Amniotic epithelial cell (primary cell): ENCODE data around the gene VAMP1.
"Not testable (repeated sequence)": the region's sequence is repeated elsewhere in the genome, so short reads cannot be mapped to it uniquely, and the experiment has no call there.

Experiments used
- DNase-seq: peaks from one replicate; pipeline ENCODE4 v3.0.0-alpha.2; 2010; ENCODE audit warnings: low read depth

VAMP1 gene

DNA sequence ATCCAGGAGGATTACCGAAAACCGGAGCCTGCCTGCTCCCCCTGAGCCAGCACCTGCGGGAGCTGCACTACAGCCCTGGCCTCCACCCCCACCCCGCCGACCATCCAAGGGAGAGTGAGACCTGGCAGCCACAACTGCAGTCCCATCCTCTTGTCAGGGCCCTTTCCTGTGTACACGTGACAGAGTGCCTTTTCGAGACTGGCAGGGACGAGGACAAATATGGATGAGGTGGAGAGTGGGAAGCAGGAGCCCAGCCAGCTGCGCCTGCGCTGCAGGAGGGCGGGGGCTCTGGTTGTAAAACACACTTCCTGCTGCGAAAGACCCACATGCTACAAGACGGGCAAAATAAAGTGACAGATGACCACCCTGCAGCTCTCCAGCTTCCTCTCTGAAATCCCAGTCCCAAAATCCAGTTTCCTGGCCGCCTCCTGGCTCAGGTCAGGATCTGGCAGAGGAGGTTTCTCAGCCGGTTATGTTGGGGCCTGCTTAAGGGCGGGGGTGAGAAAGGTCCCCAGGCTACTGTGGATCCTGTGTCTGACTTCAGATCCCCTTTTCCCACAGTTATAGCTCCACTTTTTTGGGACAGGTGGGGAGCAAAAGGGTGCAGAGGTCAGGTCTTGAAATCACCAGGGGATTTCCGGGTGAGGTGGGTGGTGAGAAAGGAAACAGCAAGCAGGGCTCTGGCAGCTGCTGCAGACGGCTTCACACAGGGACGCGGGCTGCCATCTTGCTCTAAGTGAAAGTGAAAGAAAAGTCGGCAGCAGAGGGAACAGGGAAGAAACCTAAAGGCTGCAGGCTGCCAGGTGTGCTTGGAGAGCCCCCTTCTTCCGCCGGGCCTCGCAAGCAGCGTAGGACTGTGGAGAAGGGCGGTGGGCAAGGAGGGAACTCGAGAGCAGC lies 18.9 kb downstream of the VAMP1 start, which contains the start of gene TAPBPL:
TAPBPL (plus strand) TSS at position 695 of the 897 bp plus-strand sequence. CDS start 207 bp downstream, outside the sequence.
- peak; percentile 64 for DNase-seq

DNA sequence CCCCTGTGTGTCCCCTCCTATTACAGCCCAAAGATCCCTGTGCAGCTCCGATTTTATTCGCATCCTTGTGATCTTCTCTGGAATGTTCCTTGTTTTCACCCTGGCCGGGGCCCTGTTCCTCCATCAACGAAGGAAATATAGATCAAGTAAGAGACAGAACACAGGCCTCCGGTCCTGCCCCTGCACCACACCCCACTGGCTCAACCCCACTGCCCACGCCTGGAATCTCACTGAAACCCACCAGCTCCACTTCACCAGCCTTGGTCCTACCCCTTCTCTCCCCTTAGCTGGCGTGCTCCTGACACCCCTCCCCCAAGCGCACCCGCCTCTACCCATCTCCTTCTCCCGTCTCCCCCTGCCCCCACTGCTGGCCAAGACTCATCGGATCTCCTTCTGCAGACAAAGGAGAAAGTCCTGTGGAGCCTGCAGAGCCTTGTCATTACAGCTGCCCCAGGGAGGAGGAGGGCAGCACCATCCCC lies 19.6 kb downstream of the VAMP1 start:
- no peak for DNase-seq

DNA sequence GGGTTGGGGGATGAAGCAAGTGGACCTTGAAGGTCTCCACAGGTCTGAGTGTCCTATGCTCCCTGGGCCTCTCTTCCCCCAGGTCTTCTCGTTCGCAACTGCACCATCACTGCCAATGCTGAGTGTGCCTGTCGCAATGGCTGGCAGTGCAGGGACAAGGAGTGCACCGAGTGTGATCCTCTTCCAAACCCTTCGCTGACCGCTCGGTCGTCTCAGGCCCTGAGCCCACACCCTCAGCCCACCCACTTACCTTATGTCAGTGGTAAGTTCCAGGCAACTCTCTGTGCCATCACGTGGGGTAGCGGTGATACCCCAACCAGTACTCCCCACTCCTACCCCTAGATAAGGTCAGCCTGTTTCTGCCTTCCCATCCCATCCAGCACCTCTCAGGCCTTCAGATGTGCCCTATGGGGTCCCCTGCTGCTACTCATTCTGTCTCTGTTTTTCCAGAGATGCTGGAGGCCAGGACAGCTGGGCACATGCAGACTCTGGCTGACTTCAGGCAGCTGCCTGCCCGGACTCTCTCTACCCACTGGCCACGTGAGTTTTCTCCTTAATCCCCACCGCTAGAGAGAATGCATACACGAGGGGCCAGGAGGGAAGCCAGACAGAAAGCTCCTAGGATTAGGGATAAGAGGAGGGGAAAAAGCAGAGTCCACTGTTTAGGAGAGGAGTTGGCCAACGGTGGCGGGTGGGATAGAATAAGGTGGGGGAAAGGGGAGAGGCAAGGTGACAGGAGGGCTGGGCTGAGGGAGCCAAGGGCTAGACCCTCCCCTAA lies 20.2 kb downstream of the VAMP1 start:
- peak; percentile 58 for DNase-seq

DNA sequence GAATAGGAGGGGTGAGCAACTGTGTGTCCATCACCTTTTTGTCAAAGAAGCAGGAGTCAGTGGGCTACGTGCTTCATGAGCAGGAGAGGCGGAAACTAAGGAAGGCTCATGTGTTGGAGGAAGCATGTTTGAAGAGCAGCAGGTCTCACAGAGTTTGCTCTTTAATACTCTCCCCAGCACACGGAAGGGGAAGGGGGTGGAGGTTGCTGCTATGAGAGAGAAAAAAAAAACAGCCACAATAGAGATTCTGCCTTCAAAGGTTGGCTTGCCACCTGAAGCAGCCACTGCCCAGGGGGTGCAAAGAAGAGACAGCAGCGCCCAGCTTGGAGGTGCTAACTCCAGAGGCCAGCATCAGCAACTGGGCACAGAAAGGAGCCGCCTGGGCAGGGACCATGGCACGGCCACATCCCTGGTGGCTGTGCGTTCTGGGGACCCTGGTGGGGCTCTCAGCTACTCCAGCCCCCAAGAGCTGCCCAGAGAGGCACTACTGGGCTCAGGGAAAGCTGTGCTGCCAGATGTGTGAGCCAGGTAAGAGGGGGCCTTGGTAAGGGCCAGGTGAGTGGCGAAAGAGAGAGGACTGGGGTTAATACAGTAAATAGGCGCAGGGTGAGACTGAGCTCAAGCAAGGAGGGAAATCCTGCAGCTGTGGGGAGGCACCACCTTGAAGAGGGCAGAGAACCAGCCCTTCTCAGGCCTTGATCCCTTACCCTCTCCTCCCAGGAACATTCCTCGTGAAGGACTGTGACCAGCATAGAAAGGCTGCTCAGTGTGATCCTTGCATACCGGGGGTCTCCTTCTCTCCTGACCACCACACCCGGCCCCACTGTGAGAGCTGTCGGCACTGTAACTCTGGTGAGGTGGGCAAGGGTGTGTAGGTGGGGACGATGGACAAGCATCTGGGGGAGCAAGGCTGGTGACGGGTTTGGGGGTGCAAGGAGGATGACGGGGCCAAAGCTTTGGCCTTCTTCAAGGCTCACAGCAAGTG lies 25.5 kb downstream of the VAMP1 start, which contains the start of gene CD27:
CD27 (plus strand) TSS at position 252 of the 985 bp plus-strand sequence; CDS start at position 393, 141 bp downstream.
- DNase-seq, result no peak

GRCh38 chr12:6444031-6444430 lies 26.4 kb downstream of the VAMP1 start:
- no peak for DNase-seq

DNA sequence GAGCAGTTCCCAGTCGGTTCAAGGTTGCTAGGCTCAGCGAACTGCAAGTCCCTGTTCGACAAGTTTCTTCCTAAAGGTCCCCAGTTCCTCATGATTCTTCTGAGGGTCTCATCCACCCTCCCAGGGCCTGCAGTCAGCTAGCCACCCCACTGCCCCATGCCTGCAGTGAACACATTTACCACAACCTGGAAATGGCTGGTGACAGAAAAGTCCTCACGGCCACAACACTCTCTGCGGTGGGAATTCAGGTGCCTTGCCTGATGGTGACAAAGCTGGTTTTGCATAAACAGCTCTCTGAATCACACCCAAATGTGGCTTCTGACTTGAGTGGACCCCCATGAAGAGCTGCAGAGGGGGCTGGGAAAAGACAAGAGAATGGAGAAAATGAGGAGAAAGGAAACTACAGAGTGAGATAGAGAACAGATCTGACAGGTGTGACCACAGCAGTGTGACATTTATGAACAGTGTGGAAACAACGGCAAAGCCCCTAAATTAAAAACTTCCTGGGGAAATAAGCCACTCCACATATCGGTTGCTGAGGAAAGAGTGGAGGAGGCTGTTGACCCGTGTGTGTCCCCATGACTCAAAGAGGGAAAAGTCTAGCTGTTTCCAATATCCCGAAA lies 27.0 kb downstream of the VAMP1 start:
- DNase-seq, result no peak

GRCh38 chr12:6442836-6443235 lies 27.6 kb downstream of the VAMP1 start:
- DNase-seq, result no peak

- DNase-seq, result no peak
Measured at GRCh38 chr12:6440391-6440790, 30.1 kb downstream of the VAMP1 start.

- no peak for DNase-seq
Measured at GRCh38 chr12:6438345-6438744, 32.1 kb downstream of the VAMP1 start.

- DNase-seq, result no peak
Measured at GRCh38 chr12:6437586-6437985, 32.9 kb downstream of the VAMP1 start.

GRCh38 chr12:6435961-6436715 lies 34.3 kb downstream of the VAMP1 start:
- no peak for DNase-seq

DNA sequence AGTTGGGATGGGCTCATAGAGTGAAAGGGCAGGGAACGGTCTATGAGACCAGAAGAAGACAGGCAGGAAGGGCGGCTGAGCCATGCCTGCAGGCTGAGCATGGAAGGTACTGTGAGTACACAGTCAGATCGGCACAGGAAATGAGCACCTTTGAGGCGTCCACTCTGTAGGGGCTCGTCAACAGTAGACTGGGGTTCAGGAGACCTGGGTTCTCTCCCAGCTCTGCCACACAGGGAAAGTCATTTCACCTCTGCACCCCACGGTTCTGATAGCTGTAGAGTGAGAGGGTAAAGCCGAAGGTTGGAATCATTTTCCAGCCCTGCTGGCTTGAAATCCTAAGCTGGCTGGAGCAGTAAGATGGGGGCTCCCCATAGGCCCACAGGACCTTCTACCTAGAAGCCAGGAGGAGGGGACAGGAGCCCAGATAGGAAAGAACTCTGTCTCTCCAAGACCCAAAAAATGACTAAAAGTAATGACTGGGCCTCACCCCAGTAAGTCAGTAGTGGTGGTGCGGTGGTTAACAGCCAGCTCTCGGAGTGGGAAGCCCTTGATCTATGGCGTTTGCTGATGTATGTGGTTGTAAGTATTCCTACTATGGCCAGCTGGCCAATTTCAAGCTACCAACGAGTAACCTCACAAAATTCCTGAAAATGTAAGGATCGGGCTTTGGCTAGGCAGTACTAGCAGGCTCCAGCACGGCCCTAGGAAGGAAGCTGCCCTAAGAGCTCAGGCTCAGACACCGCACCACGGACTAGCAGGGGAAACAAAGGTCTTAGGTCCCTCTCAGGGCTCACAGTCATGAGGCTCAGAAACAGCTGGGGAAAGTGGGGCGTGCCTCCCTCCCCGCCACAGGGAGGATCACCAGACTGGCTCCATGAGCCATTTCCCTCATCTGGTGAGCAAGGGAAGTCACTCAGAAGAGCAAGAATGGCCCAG lies 36.0 kb downstream of the VAMP1 start:
- DNase-seq, result peak; percentile 33

DNA sequence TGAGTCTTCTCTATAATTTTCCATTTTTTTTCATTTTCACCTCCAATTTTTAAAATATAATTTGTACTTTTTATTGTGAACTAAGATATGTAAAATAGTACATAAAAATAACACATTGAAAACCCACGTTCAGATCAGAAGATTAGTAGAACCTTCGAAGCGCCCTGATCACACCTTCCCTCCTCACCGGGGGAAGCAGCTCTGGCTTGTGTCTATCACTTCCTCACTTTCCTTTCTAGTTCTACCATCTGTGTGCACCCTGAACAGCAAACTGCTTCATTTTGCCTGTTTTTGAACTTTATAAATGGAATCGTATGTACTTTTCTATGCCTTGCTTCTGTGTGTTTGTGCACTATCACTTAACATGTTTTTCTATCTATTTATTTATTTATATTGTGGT lies 37.5 kb downstream of the VAMP1 start:
- no peak for DNase-seq

DNA sequence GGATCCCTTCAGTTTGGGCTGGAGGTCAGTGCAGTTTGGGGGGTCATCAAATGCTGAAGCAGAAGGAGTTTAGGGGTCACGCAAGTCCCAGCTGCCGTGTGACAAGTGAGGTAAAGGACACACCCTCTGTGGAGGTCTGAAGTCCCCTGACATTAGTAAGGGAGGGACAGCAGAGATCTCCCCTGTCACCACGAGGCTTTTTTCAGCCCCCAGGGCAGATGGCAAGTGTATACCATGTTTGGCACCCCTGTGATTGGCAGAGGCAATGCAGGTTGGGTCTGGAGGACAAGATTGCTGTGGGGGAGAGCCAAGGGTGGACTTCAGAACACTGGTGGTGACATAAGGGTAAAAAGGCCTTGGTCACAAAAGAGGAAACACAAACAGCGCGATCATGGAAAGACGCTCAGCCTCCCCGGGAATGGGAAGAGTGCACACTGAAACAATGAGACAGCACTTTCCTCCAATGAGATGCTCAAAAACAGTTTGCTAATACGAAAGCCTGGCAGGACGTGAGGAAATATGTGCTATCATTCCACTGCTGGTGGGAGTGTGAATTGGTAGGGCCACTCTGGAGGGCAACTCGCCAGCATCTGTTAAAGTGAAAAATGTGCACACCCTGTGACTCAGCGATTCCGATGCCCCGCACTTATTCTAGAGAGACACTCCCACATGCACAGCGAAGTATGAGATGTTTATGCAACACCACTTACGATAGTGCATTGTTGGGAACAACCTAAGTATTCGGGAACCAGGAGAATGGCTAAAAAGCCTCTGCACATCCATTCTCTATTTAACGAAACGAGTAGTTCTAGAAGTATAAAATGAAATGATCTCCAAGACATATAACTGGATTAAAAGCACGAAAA lies 40.1 kb downstream of the VAMP1 start:
- peak; percentile 99 for DNase-seq

GRCh38 chr12:6428326-6428725 lies 42.2 kb downstream of the VAMP1 start:
- DNase-seq, result no peak

- DNase-seq, result not testable (repeated sequence)
Measured at GRCh38 chr12:6427796-6428195, 42.7 kb downstream of the VAMP1 start.

DNA sequence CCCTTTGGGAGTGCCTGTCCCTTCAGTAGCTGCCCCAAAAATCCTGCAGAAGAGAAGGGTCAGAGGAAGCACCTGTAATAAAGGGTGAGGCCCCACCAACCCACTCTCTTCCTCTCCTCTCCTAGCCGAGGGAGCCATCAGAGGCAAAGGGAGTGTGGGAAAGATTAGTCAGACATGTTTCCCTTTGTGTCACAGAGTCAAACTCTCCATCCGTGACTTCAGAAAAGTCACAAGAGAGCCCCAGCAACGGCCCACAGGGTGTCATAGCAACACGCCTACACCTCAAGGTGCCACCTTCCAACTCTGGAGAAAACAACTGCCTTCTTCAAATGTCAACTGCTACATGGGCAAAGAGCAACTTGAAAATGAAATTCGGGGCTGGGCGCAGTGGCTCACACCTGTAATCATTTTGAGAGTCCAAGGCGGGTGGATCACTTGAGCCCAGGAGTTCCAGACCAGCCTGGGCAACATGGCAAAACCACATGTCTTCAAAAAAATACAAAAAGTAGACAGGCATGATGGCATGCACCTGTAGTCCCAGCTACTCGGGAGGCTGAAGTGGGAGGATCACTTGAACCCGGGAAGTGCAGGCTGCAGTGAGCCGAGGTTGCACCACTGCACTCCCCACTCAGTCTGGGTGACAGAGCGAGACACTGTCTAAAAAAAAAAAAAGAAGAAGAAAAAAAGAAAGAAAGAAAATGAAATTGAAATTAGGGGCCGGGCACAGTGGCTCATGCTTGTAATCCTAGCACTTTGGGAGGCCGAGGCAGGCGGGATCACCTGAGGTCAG lies 43.4 kb downstream of the VAMP1 start:
- no peak for DNase-seq
